RPMI7951 (cell line): Measurements from ENCODE around the gene TRAIP. TPM values are rescaled to one million over a fixed set of nuclear protein-coding genes. Genes with fewer than 3 reads are reported as not detected.
"Not testable (repeated sequence)": the region's sequence is repeated elsewhere in the genome, so short reads cannot be mapped to it uniquely, and the experiment has no call there.

Experiments
- DNase-seq: peaks from one replicate; pipeline ENCODE4 v3.0.0-alpha.2; 2012; ENCODE audit warnings: low read depth
- total RNA-seq: library from RNA; depleted of rRNA; stranded (reverse); fragments of >200 nt; shearing (Covaris generic); gene quantifications from 2 replicates; pipeline ENCODE4 v1.2.3, GENCODE V29; 2014; rRNA removed

Gene TRAIP
- total RNA-seq, 1 experiment from 2014 or later, result 13.5 TPM

DNA sequence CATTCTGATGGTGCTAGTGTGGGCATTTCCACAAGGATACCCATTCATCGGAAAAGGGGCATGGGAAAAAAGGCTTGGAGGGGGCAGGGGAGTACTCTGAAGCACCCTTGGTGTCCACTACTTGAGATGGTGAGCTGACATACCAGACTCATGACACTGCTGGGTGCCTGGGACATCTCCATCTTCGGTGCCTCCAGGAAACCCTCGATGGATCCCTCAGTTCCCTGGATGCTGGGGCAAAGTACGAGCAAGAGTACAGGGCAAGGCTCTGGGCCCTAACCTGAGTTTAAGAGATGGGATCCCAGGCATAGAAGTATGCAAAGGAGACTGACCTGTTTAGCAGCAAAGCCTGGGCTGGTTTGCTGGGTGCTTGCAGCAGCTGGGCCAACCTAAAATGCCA, 64.8 kb downstream of the TRAIP start:
- DNase-seq, result no peak

DNA sequence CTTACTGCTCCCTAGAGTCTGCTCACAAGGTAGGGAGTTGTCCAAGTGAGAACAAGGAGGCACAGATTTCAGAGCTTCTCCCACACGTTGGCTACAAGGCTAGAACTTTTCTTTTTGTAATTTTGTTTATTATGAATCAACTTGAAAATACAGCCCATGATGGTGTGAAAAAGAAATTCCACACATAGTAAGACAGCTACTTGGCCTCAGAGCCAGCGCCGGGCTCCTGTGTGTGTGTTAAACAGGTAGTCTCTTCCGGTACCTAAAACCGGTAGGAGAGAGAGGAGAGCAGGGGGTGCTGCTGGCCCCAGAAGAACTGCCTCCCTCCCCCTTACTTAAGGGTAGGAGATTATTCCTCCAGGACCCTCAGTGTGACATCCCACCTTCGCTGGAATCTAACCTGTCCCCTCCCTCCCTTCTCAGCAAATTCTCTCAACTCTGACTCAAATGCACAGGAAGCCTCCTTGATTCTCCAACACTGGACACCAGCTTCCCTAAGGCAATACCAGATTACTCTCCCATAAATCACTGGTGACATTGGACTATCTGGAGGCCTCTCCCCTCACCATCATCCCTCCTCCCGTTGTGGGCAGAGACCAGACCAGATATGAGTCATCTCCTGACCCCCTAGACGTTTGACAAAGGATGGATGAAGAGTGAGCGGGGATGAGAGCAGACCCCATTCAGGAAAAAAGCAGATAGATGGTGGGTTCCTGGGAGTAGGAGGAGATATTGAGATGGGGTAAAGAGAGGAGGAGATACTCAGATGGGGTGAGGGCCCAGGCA, 65.5 kb downstream of the TRAIP start:
- DNase-seq, result peak; percentile 84

DNA sequence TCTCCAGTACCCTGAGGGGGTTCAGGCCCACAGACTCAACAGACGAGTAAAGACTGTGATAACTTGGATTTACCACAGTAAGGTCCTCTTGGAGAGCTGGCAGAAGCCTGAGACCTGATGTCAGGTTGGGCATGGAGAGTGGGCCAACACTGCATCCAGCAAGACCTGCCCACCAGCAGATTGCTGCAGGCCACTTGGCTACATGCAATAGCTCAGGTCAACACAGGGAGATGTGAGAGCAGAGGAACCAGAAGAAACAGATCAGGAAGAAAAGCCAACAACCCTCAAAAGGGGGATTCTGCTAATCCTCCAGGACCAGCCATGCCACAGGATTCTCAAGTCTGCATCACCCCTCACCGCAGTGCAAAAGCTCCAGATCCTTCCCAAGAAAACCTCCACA, 68.3 kb downstream of the TRAIP start:
- DNase-seq, result no peak

DNA sequence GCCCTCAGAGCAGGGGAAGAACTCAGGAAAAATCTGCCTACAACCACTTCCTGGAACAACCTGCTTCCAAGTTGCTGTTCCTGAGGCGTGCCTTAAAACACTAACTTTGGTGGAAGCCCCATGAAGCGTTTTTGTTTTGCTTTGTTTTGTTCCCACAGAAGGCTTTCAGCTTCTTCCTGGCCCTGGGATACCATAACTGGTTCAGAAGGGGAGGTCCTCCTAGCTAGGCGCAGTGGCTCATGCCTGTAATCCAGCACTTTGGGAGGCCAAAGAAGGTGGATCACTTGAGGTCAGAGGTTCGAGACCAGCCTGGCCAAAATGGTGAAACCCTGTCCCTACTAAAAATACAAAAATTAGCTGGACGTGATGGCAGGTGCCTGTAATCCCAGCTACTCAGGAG, 68.8 kb downstream of the TRAIP start:
- DNase-seq, result no peak

DNA sequence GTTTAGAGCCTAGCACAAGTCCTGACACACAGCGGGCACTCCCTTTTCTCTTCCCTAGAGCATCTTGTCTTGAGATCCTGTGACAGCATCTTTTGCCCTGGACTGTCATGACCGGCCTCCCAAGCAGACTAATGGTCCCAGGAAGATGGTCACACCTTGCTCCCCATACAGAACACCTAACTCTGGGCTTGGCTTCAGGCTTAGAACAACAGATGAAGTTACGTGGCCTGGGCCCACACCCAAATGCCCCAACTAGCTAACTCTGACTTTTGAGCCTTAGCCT, 69.2 kb downstream of the TRAIP start:
- DNase-seq, result no peak

DNA sequence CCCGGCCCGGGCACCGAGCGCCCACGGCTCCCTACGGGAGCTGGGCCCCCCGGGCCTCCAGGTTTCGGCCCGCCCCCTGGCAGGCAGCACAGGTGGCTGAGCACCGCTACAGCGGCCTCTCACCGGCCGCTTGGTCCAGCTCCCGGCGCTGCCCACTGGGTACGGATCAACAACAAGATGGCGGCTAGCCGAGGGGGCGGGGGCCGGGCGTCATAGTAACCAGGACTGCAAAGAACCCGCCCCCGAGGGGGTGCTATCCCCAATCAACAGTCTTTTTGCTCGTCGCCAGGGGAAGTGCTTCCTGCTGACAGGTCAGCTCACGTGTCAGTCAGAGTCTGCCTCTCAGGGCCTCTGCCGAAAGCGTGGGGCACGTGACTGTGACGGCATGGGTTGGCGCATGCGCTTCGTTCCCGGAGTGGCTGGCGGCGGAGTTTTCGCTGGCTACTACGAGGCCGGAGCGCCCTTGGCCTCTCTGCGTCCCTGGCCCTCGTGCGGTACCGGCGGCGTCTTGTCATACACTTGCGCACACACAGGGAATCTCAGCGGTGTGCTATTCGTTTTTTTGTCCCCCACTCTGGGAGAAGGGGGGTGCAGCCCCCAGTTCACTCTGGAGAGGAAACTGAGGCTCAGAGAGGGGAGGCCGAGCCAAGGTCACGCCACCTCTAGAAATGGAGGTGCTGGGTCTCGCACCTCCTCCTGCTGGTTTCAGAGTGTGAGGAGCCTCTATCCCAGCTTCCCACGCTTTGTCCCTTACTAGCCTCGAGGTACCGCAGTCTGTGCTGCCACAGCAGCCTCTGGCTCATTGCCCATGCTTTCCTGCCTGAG, 69.8 kb downstream of the TRAIP start, which contains the start of gene IP6K1:
Gene IP6K1 (minus strand): TSS at position 186 of the 825 bp plus-strand sequence. CDS start 38,502 bp downstream, outside the sequence.
- peak; percentile 100 for DNase-seq

DNA sequence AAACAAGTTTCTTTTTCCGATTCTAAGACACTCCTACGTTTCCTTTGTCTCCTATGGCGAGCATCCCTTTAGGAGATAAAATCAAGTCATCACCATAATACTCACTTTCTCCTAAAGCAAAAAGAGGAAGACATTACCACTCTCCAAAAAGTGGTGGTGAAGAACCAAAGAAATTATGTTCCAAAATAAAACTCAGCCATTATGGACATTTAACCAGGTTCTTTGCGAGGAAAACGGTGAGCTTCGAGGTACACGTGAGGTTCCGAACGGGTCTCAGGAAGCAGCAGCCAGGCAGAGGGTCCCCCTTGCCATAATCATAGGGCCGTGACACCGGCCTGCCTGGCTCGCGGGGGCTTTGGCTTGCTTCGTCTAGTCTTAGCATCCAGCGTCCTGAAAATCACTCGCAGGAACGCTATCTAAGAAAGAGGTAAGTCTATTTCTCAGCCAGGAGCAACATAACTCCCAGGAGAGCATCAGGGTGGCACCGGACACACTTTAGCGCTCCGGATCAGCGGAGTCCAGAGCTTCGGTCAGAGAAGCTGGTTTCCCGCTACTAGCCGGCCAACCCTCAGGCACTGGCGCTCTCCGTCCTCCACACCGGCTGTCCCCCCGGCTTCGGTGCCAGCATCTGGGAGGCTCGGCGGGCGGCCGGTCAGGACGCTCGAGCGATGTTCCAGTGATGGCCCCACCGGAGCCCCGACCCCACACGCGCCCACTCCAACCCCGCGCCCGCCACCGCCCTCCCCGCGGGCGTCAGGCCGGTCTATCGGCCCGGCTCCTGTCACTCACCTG, 70.6 kb downstream of the TRAIP start:
- peak; percentile 49 for DNase-seq

DNA sequence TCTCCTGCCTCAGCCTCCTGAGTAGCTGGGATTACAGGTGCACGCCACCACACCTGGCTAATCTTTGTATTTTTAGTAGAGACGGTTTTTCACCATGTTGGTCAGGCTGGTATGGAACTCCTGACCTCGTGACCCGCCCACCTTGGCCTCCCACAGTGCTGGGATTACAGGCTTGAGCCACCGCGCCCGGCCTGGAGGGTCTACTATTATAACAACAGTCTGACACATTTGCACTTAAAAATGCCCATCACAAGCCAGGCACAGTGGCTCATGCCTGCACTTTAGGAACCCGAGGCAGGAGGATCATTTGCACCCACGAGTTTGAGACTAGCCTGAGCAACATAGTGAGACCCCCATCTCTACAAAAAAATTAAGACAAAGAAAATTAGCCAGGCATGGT, 74.1 kb downstream of the TRAIP start:
- not testable (repeated sequence) for DNase-seq

DNA sequence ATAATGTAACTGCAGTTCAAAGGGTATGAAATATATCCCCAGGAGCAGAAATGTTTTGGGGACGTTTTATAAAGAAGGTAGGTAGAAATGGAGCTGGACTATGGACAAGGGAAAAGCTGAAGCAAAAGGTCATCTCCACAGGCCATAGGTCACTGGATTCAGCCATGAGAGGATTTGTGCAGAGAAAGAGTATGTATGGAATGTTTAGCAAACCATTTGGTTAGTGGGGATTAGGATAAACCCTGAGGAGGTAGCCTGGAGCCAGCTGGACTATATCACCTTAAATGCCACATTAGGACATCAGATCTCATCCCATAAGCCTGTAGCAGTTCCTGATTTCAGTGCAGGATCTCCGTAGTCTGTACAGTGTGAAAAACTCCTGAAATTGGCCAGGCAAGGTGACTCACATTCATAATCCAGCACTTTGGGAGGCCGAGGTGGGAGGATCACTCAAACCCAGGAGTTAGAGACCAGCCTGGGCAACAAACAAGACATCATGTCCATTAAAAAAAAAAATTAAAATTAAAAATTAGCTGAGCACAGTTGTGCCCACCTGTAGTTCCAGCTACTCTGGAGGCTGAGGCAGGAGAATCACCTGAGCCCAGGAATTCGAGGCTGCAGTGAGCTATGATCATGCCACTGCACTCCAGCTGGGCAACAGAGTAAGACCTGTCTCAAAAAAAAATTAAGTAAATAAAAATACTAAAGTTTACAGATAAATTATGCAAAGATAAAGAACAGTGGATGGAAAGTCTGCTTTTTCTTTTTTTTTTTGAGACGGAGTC, 74.8 kb downstream of the TRAIP start:
- no peak for DNase-seq

DNA sequence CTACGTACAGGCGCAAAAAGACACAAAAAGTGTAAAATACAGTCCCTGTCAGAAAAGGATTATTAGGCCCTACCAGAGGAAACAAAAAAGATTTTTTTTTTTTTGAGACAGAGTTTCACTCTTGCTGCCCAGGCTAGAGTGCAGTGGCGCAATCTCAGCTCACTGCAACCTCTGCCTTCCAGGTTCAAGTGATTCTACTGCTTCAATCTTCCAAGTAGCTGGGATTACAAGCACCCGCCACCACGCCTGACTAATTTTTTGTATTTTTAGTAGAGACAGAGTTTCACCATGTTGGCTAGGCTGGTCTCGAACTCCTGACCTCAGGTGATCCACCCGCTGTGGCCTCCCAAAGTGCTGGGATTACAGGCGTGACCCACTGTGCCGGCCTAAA, 75.4 kb downstream of the TRAIP start:
- not testable (repeated sequence) for DNase-seq

DNA sequence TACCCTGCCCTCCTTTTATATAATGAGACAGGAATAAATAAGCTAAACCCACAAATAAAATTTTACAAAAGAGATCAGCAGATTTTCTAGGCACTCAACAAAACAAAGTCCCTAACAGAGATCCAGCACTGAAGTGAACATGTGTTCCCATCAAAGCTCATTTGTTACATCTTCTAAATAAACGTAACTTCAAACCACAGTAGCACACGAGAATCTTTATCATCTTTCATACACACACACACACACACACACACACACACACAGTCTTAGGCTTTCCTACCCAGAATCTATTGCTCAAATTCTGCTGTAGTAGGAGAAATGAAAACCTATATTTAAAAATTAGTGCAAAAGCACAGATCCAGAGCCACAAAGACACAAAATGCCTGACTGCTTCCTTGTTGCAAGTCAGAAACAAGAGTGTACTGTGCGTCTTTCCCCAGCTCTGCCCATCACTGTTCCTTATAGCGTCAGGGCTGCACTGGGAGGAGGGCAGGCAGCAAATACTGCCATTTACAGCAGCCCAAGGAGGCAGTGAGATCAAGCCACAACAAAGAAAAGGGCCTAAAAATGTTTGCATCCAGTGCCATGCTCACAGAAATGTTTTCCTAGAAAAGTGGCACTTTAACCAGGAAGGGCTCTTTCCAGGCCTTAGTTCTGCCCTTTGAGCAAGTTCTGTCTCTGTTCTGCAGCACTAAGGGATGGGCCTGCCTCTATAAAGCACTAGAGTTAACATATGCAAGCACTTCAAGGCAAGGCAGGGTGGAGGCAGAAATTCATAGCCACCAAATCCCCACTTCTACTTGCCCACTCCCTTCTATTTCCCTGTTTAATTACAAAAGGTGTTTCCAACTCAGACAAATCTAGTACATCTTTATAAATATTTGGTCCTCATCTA, 76.0 kb downstream of the TRAIP start:
- DNase-seq, result no peak

DNA sequence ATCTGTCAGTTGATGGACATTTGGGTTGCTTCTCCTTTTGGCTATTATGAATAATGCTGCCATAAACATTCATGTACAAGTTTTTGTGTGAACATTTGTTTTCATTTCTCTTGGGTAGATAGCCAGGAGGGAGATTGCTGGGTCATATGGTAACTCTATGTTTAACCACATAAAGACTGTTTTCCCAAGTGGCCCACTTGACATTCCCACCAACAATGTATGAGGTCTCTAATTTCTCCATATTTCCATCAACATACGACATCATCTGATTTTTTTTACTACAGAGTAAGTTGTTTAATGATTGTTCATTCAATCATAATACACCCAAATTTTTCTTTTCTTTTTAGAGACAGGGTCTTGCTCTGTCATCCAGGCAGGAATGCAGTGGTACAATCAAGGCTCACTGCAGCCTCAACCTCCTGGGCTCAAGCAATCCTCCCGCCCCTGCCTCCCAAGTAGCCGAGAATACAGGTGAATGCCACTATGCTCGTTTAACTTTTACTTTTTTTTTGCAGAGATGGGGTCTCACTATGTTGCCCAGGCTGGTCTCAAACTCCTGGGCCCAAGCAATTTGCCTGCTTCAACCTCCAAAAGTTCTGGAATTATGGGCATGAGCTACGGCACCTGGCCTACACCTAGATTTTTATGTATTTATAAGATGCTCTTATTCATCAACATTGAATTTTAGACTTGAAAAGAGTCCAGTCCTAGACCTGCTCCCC, 76.8 kb downstream of the TRAIP start:
- DNase-seq, result no peak

Other genes starting within 250 kb of the TRAIP start
- gene APEH, start 182.2 kb downstream of the TRAIP start, total RNA-seq, result 103 and 108 TPM in 2 replicates
- gene MST1, start 167.1 kb downstream of the TRAIP start, total RNA-seq, result 0.88 and 3.4 TPM in 2 replicates
- 11.0 and 17.4 TPM in 2 replicates for gene RNF123, start 167.0 kb downstream of the TRAIP start, total RNA-seq
- gene AMIGO3, start 136.9 kb downstream of the TRAIP start, total RNA-seq, result 1.1 and 4.3 TPM in 2 replicates
- 28.5 and 49.1 TPM in 2 replicates for gene GMPPB, start 132.6 kb downstream of the TRAIP start, total RNA-seq
- gene IP6K1, start 70.0 kb downstream of the TRAIP start, total RNA-seq, result 26.4 and 32.5 TPM in 2 replicates
- not detected in 2 replicates for gene CDHR4, start 56.7 kb downstream of the TRAIP start, total RNA-seq
- gene INKA1, start 53.3 kb downstream of the TRAIP start, total RNA-seq, result 4.1 and 6.6 TPM in 2 replicates
- gene UBA7, start 42.6 kb downstream of the TRAIP start, total RNA-seq, result 22.3 and 27.2 TPM in 2 replicates
- not detected in 2 replicates for gene CAMKV, start 13.3 kb upstream of the TRAIP start, total RNA-seq
- gene MST1R, start 47.3 kb upstream of the TRAIP start, total RNA-seq, result 0.29 and 0.36 TPM in 2 replicates
- gene MON1A, start 73.2 kb upstream of the TRAIP start, total RNA-seq, result 12.6 and 16.3 TPM in 2 replicates
- gene RBM6, start 83.6 kb upstream of the TRAIP start, total RNA-seq, result 38.0 and 38.9 TPM in 2 replicates
- 81.7 and 108 TPM in 2 replicates for gene RBM5, start 232.4 kb upstream of the TRAIP start, total RNA-seq